BE2C (cell line): ENCODE data around the gene NCAM2.

Experiments
- DNase-seq: peaks from one replicate; pipeline ENCODE4 v3.0.0-alpha.2; 2020
- H3K27me3 ChIP-seq: fragments of 250-450 bp; sonication (Bioruptor Pico); 2 replicates; pipeline ENCODE4 v1.5.1; 2020; ENCODE audit warnings: mild to moderate bottlenecking
- H3K36me3 ChIP-seq: fragments of 250-450 bp; sonication (Bioruptor Pico); 2 replicates; pipeline ENCODE4 v1.5.1; 2020; ENCODE audit warnings: mild to moderate bottlenecking
- H3K4me1 ChIP-seq: fragments of 250-450 bp; sonication (Bioruptor Pico); 2 replicates; pipeline ENCODE4 v1.5.1; 2020
- H3K4me3 ChIP-seq: 2 replicates; pipeline ENCODE4 v1.5.1; 2011; ENCODE audit warnings: low read depth, low read length
- H3K9me3 ChIP-seq: fragments of 250-450 bp; sonication (Bioruptor Pico); 2 replicates; pipeline ENCODE4 v1.5.1; 2020
- TF ChIP-seq, protein P1 (sequence below): IDR thresholded peaks from 2 replicates; pipeline ENCODE4 v1.5.1; 2012; ENCODE audit warnings: mild to moderate bottlenecking, low read depth, low read length

The NCAM2 gene

DNA sequence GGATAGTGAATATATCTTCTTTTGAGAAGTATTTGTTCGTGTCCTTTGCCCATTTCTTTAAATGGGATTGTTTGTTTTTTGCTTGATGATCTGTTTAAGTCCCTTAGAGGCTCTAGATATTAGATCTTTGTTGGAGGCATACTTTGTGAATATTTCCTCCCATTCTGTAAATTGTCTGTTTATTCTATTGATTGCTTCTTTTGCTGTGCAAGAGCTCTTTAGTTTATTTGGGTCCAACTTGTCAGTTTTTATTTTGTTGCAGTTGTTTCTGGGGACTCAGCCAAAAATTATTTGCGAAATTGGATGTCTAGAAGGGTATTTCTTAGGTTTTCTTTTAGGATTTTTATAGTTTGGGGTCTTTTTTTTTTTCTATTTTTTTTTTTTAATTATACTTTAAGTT, 302.8 kb downstream of the NCAM2 start:
- H3K4me3 ChIP-seq = no peak overlapping the region
- no peaks in the 10 kb centered on the region; the same call in 1 of the 2 replicates for H3K4me1 ChIP-seq
- TF ChIP-seq, protein P1, sequence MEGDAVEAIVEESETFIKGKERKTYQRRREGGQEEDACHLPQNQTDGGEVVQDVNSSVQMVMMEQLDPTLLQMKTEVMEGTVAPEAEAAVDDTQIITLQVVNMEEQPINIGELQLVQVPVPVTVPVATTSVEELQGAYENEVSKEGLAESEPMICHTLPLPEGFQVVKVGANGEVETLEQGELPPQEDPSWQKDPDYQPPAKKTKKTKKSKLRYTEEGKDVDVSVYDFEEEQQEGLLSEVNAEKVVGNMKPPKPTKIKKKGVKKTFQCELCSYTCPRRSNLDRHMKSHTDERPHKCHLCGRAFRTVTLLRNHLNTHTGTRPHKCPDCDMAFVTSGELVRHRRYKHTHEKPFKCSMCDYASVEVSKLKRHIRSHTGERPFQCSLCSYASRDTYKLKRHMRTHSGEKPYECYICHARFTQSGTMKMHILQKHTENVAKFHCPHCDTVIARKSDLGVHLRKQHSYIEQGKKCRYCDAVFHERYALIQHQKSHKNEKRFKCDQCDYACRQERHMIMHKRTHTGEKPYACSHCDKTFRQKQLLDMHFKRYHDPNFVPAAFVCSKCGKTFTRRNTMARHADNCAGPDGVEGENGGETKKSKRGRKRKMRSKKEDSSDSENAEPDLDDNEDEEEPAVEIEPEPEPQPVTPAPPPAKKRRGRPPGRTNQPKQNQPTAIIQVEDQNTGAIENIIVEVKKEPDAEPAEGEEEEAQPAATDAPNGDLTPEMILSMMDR = no peak
- H3K27me3 ChIP-seq = no peaks in the 10 kb centered on the region
- no peak for DNase-seq
- H3K36me3 ChIP-seq = no peaks in the 10 kb centered on the region
- no peaks in the 10 kb centered on the region for H3K9me3 ChIP-seq

DNA sequence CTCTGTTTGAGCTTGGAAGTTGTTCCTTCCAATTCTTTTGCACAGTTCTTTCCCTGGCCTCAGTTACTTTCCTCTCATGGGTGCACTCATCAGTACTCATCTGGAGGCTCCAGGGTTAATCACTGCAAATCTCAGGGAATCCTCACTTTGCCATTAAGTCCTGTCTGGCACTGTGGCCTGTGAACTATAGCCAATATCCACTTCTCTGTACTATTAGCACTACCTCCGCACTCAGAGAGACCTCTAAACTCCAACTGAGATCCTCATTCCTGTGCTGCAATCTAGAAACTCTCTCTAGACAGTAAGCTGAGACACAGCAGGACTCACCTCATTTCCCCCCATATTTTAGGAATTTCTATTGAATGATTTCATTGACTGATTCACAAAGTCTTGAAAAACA, 311.3 kb downstream of the NCAM2 start:
- TF ChIP-seq, protein P1 = no peak
- H3K36me3 ChIP-seq = no peaks in the 10 kb centered on the region
- DNase-seq = no peak
- H3K27me3 ChIP-seq = no peaks in the 10 kb centered on the region
- H3K4me1 ChIP-seq = peaks cover 8% of the 10 kb centered on the region
- no peak overlapping the region for H3K4me3 ChIP-seq
- H3K9me3 ChIP-seq = no peaks in the 10 kb centered on the region

DNA sequence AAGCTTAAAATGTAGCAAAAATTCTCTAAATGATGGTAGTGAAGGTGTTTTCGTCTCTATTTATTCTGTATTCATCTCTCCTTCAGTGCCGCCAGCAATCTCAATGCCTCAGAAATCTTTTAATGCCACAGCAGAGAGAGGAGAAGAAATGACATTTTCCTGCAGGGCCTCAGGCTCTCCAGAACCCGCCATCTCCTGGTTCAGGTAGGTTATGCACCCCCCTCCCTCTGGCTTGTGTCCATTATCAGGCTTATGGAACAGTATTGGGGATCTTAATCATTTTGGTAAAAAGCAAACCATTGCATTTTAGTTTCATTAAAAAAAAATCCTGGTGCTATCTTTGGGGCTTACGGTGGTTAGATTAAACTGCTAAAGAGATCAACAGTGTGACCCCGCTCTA, 326.1 kb downstream of the NCAM2 start:
- no peaks in the 10 kb centered on the region for H3K4me1 ChIP-seq
- DNase-seq = no peak
- no peak overlapping the region for H3K4me3 ChIP-seq
- TF ChIP-seq, protein P1 = peak; percentile 40
- no peaks in the 10 kb centered on the region for H3K27me3 ChIP-seq
- H3K36me3 ChIP-seq = no peaks in the 10 kb centered on the region
- H3K9me3 ChIP-seq = no peaks in the 10 kb centered on the region

DNA sequence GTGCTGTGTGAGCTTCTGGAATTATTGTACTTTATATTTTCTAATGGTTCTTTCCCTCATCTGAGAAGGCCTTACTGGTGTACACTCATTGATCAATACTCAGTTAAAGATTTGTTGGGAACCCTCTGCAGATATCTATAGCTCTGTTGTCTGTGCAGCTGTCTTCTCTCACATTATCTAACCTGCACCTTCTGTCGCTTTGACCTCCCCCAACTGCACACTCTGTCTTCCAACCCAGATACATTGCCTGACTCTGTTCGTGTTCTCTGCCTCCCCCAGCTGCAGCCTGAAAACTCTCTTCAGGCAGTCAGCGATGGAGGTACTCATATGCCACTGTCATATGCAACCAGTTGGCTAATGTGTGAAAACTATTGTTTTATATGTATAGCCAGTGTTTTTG, 334.3 kb downstream of the NCAM2 start:
- no peaks in the 10 kb centered on the region; the same call in 1 of the 2 replicates for H3K4me1 ChIP-seq
- H3K27me3 ChIP-seq = no peaks in the 10 kb centered on the region
- DNase-seq = no peak
- no peak overlapping the region for H3K4me3 ChIP-seq
- H3K9me3 ChIP-seq = no peaks in the 10 kb centered on the region
- TF ChIP-seq, protein P1 = no peak
- H3K36me3 ChIP-seq = no peaks in the 10 kb centered on the region

DNA sequence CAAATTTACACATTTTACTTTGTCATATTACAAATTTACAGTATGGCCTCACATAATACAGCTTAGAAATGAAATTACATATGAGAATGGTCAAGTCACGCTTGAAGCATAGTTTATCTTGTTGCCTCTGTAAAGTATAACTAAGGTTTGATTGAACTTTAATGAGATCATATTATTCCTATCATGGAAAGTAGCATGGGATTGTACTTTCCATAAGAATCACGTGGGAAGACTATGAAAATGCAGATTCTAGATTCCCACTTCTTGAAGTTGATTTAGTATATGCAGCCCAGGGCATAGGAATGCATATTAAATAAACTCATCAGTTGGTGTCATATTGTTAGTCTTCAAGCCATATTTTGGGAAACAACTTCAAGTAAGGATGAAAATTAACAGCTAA, 342.8 kb downstream of the NCAM2 start:
- TF ChIP-seq, protein P1 = no peak
- Histone ChIP-seq H3K36me3 (no peaks in the 10 kb centered on the region), H3K4me1 (no peaks in the 10 kb centered on the region), H3K4me3 (no peak overlapping the region), H3K9me3 (no peaks in the 10 kb centered on the region; the same call in none of the 2 replicates), H3K27me3 (no peaks in the 10 kb centered on the region)
- no peak for DNase-seq

DNA sequence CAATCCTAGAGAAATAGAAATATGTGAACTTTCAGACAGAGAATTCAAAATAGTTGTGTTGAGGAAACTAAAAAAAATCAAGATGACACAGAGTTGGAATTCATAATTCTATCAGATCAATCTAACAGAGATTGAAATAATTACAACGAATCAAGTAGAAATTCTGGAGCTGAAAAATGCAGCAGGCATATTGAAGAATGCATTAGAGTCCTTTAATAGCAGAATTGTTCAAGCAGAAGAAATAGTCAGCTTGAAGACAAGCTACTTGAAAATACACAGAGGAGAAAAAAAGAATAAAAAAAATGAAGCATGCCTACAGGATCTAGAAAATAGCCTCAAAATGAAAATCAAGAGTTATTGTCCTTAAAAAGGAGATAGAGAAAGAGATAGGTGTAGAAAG, 347.1 kb downstream of the NCAM2 start:
- TF ChIP-seq, protein P1 = no peak
- H3K36me3 ChIP-seq = no peaks in the 10 kb centered on the region
- H3K9me3 ChIP-seq = no peaks in the 10 kb centered on the region; the same call in none of the 2 replicates
- H3K4me3 ChIP-seq = no peak overlapping the region
- H3K27me3 ChIP-seq = no peaks in the 10 kb centered on the region
- no peaks in the 10 kb centered on the region for H3K4me1 ChIP-seq
- no peak for DNase-seq
